ENCODE measurements around the gene RNU6-9. TPM values are rescaled to one million over a fixed set of nuclear protein-coding genes. Genes with fewer than 3 reads are reported as not detected.

Gene RNU6-9
- total RNA-seq, 2 donors from 2014 or later = not detected

DNA sequence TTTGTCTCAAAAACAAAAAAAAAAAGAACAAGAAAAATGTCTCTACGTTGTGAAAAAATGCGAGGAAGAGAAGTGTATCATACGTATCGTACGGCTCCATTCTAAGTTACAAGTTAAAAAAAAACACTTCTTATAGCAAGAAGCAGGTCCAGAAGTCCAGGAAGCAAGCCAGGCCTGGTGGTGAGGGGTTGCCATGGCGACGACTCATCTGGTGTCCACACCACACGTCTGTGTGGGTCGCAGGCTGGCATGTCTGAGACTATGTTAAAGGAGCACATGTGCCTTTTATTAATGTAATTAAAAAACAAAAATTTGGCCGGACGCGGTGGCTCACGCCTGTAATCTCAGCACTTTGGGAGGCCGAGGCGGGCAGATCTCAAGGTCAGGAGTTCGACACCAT is 6.2 kb upstream of the RNU6-9 start:
- Histone ChIP-seq H3K4me3 (no peak overlapping the region), H3K9me3 (no peaks in the 10 kb centered on the region), H3K27me3 (replicated peaks; ENCODE audit: insufficient read depth) (no peaks in the 10 kb centered on the region), H3K36me3 (peaks cover 4 to 14% of the 10 kb centered on the region in 2 donors), H3K4me1 (replicated peaks) (no peaks in the 10 kb centered on the region), H3K27ac (no peak overlapping the region)
- DNase-seq (ENCODE audit: low spot score) = no peak
- intact Hi-C loops (cut with DNase I) = no loop called here
- TF ChIP-seq POLR2A (IDR thresholded peaks at IDR 0.05) (no peak), POLR2AphosphoS5 (IDR thresholded peaks at IDR 0.05) (no peak)
- TF ChIP-seq, protein P1, sequence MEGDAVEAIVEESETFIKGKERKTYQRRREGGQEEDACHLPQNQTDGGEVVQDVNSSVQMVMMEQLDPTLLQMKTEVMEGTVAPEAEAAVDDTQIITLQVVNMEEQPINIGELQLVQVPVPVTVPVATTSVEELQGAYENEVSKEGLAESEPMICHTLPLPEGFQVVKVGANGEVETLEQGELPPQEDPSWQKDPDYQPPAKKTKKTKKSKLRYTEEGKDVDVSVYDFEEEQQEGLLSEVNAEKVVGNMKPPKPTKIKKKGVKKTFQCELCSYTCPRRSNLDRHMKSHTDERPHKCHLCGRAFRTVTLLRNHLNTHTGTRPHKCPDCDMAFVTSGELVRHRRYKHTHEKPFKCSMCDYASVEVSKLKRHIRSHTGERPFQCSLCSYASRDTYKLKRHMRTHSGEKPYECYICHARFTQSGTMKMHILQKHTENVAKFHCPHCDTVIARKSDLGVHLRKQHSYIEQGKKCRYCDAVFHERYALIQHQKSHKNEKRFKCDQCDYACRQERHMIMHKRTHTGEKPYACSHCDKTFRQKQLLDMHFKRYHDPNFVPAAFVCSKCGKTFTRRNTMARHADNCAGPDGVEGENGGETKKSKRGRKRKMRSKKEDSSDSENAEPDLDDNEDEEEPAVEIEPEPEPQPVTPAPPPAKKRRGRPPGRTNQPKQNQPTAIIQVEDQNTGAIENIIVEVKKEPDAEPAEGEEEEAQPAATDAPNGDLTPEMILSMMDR (IDR thresholded peaks at IDR 0.05) = no peak
- WGBS = 78% methylated on average over 16 of the region's 16 CpGs

DNA sequence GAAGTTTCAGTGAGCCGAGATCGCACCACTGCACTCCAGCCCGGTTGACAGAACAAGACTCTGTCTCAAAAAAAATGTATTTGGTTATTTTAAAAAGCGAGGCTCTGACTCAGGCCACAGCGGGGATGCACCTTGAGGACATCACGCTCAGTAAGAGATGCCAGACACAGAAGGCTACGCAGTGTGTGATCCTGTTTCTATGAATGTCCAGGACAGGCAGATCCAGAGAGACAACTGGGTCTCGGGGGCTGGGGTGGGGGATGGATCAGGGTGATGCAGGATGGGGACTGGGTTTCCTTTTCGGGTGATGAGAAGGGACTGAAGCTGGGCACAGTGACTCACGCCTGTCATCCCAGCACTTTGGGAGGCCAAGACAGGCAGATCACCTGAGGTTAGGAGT is 5.7 kb upstream of the RNU6-9 start:
- intact Hi-C loops (cut with DNase I) = no loop called here
- Histone ChIP-seq H3K36me3 (peaks cover under 1 to 14% of the 10 kb centered on the region in 2 donors), H3K4me3 (no peak overlapping the region), H3K27ac (no peak overlapping the region), H3K4me1 (replicated peaks) (no peaks in the 10 kb centered on the region), H3K9me3 (no peaks in the 10 kb centered on the region), H3K27me3 (replicated peaks; ENCODE audit: insufficient read depth) (no peaks in the 10 kb centered on the region)
- TF ChIP-seq, protein P1 (IDR thresholded peaks at IDR 0.05) = no peak
- TF ChIP-seq POLR2AphosphoS5 (IDR thresholded peaks at IDR 0.05) (no peak), POLR2A (IDR thresholded peaks at IDR 0.05) (no peak)
- 93% methylated on average over 10 of the region's 10 CpGs for WGBS
- no peak for DNase-seq (ENCODE audit: low spot score)

DNA sequence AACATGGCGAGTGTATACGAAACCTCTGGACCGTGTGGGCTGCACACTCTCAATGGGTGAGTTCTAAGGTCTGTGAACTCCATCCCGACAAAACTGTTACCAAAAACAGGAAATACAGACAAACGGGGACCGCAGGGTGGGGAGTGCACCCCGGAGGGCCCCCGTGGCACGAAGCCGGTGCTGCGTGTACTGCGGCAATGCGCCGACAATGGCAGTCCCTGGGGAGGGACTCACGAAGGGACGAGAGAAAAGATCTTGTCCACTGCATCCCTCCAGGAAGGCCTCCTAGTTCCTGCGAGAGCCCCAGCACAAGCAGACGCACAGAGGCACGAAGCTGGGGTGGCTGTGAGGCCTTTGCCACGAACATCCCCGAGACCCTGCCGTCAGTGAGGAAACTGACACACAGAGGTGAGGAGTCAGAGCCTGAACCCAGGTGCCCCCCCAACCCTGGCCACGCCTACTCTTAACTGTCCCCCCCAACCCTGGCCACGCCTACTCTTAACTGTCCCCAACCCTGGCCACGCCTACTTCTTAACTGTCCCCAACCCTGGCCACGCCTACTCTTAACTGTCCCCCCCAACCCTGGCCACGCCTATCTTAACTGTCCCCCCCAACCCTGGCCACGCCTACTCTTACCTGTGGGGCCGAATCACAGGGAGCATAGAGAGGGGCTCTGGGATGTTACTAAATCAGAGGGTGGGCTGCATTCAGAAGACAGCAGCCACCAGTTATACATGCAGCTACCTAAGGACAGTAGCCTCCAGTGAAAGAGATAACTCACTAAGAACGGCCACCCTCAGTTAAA is 4.5 kb upstream of the RNU6-9 start:
- 90% methylated on average over 30 of the region's 30 CpGs for WGBS
- Histone ChIP-seq H3K36me3 (peaks cover 0 to 10% of the 10 kb centered on the region in 2 donors), H3K27me3 (replicated peaks; ENCODE audit: insufficient read depth) (no peaks in the 10 kb centered on the region), H3K27ac (no peak overlapping the region), H3K4me1 (replicated peaks) (no peaks in the 10 kb centered on the region), H3K9me3 (no peaks in the 10 kb centered on the region), H3K4me3 (no peak overlapping the region)
- intact Hi-C loops (cut with DNase I) = no loop called here
- TF ChIP-seq POLR2A (IDR thresholded peaks at IDR 0.05) (no peak), POLR2AphosphoS5 (IDR thresholded peaks at IDR 0.05) (no peak)
- TF ChIP-seq, protein P1 (IDR thresholded peaks at IDR 0.05) = no peak
- DNase-seq (ENCODE audit: low spot score) = no peak

DNA sequence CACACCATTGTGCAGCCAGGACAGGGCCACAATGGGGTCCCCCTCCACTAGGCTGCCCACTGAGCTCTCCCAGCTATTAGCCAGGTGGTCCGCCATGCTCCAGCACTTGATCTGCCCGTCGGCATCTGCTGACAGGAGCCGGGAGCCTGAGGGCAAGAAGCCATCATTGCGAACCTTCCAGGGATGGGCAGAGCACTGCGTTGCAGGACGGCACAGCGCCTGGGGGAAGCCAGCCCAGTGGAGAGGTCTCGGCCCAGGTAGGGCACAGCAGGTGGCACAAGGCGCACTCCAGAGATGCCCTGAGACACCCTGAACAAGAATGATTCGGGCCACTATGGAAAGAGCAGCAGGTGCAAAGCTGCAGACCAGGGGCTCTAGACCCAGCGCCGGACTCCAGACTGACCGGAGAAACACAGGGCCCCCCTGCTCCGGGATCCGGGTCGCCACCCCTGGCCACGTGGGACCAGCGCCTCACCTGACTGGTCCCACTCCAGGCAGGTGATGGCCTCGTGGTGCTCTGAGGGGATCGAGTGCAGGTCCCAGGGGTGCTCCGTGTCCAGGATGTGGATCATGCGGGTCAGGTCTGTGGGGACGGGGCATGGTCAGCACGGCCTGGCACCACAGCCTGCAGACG is 3.5 kb upstream of the RNU6-9 start:
- no peaks in the 10 kb centered on the region for H3K27me3 ChIP-seq (replicated peaks; ENCODE audit: insufficient read depth)
- H3K36me3 ChIP-seq = peaks cover 0 to 9% of the 10 kb centered on the region in 2 donors
- H3K9me3 ChIP-seq = no peaks in the 10 kb centered on the region
- intact Hi-C loops (cut with DNase I) = no loop called here
- no peak overlapping the region for H3K27ac ChIP-seq
- no peaks in the 10 kb centered on the region for H3K4me1 ChIP-seq (replicated peaks)
- no peak for DNase-seq (ENCODE audit: low spot score)
- 90% methylated on average over 23 of the region's 26 CpGs for WGBS
- no peak overlapping the region for H3K4me3 ChIP-seq
- TF ChIP-seq POLR2A (IDR thresholded peaks at IDR 0.05) = no peak
- TF ChIP-seq, protein P1 (IDR thresholded peaks at IDR 0.05) = no peak
- TF ChIP-seq POLR2AphosphoS5 (IDR thresholded peaks at IDR 0.05) = no peak
